Measurements from ENCODE around the gene HOTAIR.

The HOTAIR gene

GRCh38 chr12:54011665-54012532, 37.1 kb upstream of the HOTAIR start:
- no peak for DNase-seq (ENCODE audit: low read depth in 2 of 2)

- DNase-seq (ENCODE audit: low read depth in 2 of 2): no peak
These were observed 36.4 kb upstream of the HOTAIR start for GRCh38 chr12:54010972-54011664.

GRCh38 chr12:54010053-54010971, 35.6 kb upstream of the HOTAIR start:
- no peak for DNase-seq (ENCODE audit: low read depth in 2 of 2)

- no peak for DNase-seq (ENCODE audit: low read depth in 2 of 2)
These were observed 34.7 kb upstream of the HOTAIR start for GRCh38 chr12:54009171-54010052.

- DNase-seq (ENCODE audit: low read depth in 2 of 2): no peak
These were observed 33.5 kb upstream of the HOTAIR start for GRCh38 chr12:54008260-54008552.

- no peak for DNase-seq (ENCODE audit: low read depth in 2 of 2)
These were observed 32.9 kb upstream of the HOTAIR start for GRCh38 chr12:54007538-54008259.

- no peak for DNase-seq (ENCODE audit: low read depth in 2 of 2)
These were observed 31.9 kb upstream of the HOTAIR start for GRCh38 chr12:54006559-54007220.

- DNase-seq (ENCODE audit: low read depth in 2 of 2): peak; percentile 71 to 86
These were observed 31.3 kb upstream of the HOTAIR start for GRCh38 chr12:54005853-54006558.

GRCh38 chr12:54005531-54005852, 30.7 kb upstream of the HOTAIR start:
- DNase-seq (ENCODE audit: low read depth in 2 of 2): no peak

- DNase-seq (ENCODE audit: low read depth in 2 of 2): no peak
These were observed 30.2 kb upstream of the HOTAIR start for GRCh38 chr12:54004841-54005530.

GRCh38 chr12:54004063-54004840, 29.5 kb upstream of the HOTAIR start:
- no peak for DNase-seq (ENCODE audit: low read depth in 2 of 2)

GRCh38 chr12:54003625-54004024, 28.9 kb upstream of the HOTAIR start:
- DNase-seq (ENCODE audit: low read depth in 2 of 2): no peak

- no peak for DNase-seq (ENCODE audit: low read depth in 2 of 2)
These were observed 28.2 kb upstream of the HOTAIR start for GRCh38 chr12:54002915-54003389.

- no peak for DNase-seq (ENCODE audit: low read depth in 2 of 2)
These were observed 27.6 kb upstream of the HOTAIR start for GRCh38 chr12:54002278-54002914.

- DNase-seq (ENCODE audit: low read depth in 2 of 2): no peak
These were observed 26.8 kb upstream of the HOTAIR start for GRCh38 chr12:54001283-54002187.

Measured in stimulated activated CD4-positive, alpha-beta T cell treated with anti-CD3 and anti-CD28 coated beads, Interleukin-4, amount 100 ng/mL, for 48 hours (primary cell).